Osteoblast (primary cell): ENCODE data around the gene PTX3. TPM values are rescaled to one million over a fixed set of nuclear protein-coding genes. Genes with fewer than 3 reads are reported as not detected.

Experiments used
- DNase-seq: peaks from one replicate; pipeline ENCODE4 v3.0.0; 2011; ENCODE audit warnings: low spot score, mixed read lengths; ENCODE audit not compliant: insufficient read length; ENCODE audit errors: missing footprints
- H2AFZ ChIP-seq: 2 replicates; pipeline ENCODE4 v1.6.0; 2011; ENCODE audit warnings: mild to moderate bottlenecking, low read length
- H3K27ac ChIP-seq: 2 replicates; pipeline ENCODE4 v1.5.1; 2011; ENCODE audit warnings: mild to moderate bottlenecking, low read depth, low read length, moderate library complexity
- H3K27me3 ChIP-seq: 2 replicates; pipeline ENCODE4 v1.6.0; 2012; ENCODE audit warnings: mild to moderate bottlenecking, control low read depth, inconsistent platforms, low read length, moderate library complexity; ENCODE audit not compliant: insufficient read depth
- H3K36me3 ChIP-seq: 2 replicates; pipeline ENCODE4 v1.5.1; 2011; ENCODE audit warnings: mild to moderate bottlenecking, low read length, control low read depth, moderate library complexity; ENCODE audit not compliant: insufficient read depth
- H3K4me1 ChIP-seq: 2 replicates; pipeline ENCODE4 v1.5.1; 2011; ENCODE audit warnings: mild to moderate bottlenecking, low read length, control low read depth, moderate library complexity; ENCODE audit not compliant: insufficient read depth
- H3K4me2 ChIP-seq: 2 replicates; pipeline ENCODE4 v1.6.0; 2011; ENCODE audit warnings: mild to moderate bottlenecking, low read length; ENCODE audit not compliant: insufficient read depth
- H3K4me3 ChIP-seq: fragments of 200-600 bp; sonication (generic); 3 replicates; pipeline ENCODE4 v1.5.1; 2012; ENCODE audit warnings: mild to moderate bottlenecking, low read length, inconsistent platforms; ENCODE audit not compliant: insufficient read depth
- H3K79me2 ChIP-seq: 2 replicates; pipeline ENCODE4 v1.6.0; 2012; ENCODE audit warnings: mild to moderate bottlenecking, low read length, control low read depth, inconsistent platforms; ENCODE audit not compliant: insufficient read depth
- H3K9me3 ChIP-seq: 2 replicates; pipeline ENCODE4 v1.5.1; 2011; ENCODE audit warnings: low read depth, low read length, control low read depth
- H4K20me1 ChIP-seq: 2 replicates; pipeline ENCODE4 v1.6.0; 2012; ENCODE audit warnings: mild to moderate bottlenecking, low read length, control low read depth; ENCODE audit not compliant: insufficient read depth
- total RNA-seq: library from RNA; depleted of rRNA; stranded (reverse); fragments of >200 nt; gene quantifications from 2 replicates; pipeline ENCODE4 v1.2.3, GENCODE V29; 2012
- TF ChIP-seq, protein P1 (sequence below): IDR thresholded peaks from 2 replicates; pipeline ENCODE4 v1.5.1; 2011; ENCODE audit warnings: mild to moderate bottlenecking, low read depth, low read length, moderate library complexity; ENCODE audit errors: extremely low read depth

PTX3 gene
- total RNA-seq, 1 donor: 689 TPM

DNA sequence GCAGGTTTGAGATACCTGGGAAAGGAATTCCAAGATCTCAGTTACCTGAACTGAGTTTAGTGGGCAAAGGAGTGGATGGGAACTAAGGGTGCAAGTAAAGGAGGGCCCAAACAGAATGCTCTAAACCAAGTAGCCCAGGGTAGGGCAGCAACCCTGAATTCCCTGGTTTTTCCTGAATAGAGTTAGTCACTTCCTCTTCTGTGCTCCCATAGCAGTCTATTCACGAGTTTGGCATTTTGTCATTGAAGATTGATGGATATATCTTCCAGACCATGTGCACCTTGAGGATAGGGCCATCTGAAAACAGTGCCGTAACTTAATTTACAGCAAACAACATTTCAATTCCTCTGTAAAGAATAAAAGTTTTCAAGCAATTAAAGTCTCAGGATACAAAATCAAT lies 18.5 kb upstream of the PTX3 start:
- Histone ChIP-seq H2AFZ (no peak overlapping the region), H3K27ac (no peak overlapping the region), H3K9me3 (no peaks in the 10 kb centered on the region), H3K27me3 (no peaks in the 10 kb centered on the region), H3K79me2 (no peaks in the 10 kb centered on the region), H3K36me3 (peaks cover 6% of the 10 kb centered on the region), H3K4me2 (peak overlapping the region; percentile 23), H3K4me1 (peaks cover 17% of the 10 kb centered on the region), H4K20me1 (no peaks in the 10 kb centered on the region), H3K4me3 (no peak overlapping the region)
- TF ChIP-seq, protein P1, sequence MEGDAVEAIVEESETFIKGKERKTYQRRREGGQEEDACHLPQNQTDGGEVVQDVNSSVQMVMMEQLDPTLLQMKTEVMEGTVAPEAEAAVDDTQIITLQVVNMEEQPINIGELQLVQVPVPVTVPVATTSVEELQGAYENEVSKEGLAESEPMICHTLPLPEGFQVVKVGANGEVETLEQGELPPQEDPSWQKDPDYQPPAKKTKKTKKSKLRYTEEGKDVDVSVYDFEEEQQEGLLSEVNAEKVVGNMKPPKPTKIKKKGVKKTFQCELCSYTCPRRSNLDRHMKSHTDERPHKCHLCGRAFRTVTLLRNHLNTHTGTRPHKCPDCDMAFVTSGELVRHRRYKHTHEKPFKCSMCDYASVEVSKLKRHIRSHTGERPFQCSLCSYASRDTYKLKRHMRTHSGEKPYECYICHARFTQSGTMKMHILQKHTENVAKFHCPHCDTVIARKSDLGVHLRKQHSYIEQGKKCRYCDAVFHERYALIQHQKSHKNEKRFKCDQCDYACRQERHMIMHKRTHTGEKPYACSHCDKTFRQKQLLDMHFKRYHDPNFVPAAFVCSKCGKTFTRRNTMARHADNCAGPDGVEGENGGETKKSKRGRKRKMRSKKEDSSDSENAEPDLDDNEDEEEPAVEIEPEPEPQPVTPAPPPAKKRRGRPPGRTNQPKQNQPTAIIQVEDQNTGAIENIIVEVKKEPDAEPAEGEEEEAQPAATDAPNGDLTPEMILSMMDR: no peak
- DNase-seq: no peak

DNA sequence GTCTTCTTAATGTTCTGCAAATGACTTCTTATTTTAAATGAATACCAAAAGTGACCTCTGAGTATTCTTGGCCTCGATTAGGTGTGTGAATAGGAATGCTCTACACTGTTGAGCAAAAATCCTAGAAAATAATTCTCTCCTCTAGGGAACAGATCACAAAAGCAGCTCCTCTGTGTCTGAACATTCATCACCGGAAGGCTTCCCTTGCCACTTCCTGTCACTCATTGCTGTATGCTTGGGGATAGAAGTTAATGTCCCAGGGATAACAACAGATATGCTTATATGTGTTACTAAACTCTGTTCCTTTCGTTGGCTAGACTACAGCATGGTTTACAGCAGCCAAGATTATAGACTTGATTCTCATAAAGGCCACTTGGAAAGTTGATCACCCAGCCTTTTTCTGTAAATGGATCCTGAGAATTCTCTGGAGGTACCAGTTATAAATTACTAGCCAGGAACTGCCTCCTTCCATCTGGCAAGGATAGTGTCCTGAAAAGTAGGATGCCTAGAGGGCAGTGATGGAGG lies 16.0 kb upstream of the PTX3 start:
- Histone ChIP-seq H4K20me1 (no peaks in the 10 kb centered on the region), H3K27me3 (no peaks in the 10 kb centered on the region), H2AFZ (no peak overlapping the region), H3K4me1 (peaks cover 23% of the 10 kb centered on the region), H3K9me3 (no peaks in the 10 kb centered on the region), H3K4me2 (no peak overlapping the region), H3K4me3 (no peak overlapping the region), H3K79me2 (no peaks in the 10 kb centered on the region), H3K36me3 (no peaks in the 10 kb centered on the region), H3K27ac (no peak overlapping the region)
- DNase-seq: no peak
- TF ChIP-seq, protein P1: no peak

DNA sequence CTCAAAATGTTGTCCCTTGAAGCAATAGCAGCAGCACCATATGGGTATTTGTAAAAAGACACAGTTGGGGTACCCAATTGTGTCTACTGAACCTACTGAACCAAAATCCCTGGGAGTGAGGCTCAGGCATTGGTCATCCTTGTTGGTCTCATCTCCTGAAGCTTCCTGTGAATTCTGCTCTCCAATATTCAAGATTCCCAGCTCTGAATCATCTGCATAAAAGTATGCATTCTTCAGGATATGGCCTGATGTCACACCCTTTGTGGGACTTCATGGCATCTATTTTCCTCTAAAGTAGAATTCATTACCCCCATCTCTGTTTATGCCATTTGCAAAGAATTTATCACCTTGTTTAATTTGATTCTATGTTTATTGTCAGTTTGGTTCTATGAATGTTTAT lies 13.3 kb upstream of the PTX3 start:
- TF ChIP-seq, protein P1: no peak
- H3K36me3 ChIP-seq: peaks cover 10% of the 10 kb centered on the region
- H3K27me3 ChIP-seq: no peaks in the 10 kb centered on the region
- H3K4me2 ChIP-seq: no peak overlapping the region
- no peaks in the 10 kb centered on the region for H4K20me1 ChIP-seq
- H3K9me3 ChIP-seq: no peaks in the 10 kb centered on the region
- peaks cover 7% of the 10 kb centered on the region for H3K4me1 ChIP-seq
- H3K27ac ChIP-seq: no peak overlapping the region
- DNase-seq: peak; percentile 86
- H3K4me3 ChIP-seq: no peak overlapping the region
- H3K79me2 ChIP-seq: no peaks in the 10 kb centered on the region
- no peak overlapping the region for H2AFZ ChIP-seq

DNA sequence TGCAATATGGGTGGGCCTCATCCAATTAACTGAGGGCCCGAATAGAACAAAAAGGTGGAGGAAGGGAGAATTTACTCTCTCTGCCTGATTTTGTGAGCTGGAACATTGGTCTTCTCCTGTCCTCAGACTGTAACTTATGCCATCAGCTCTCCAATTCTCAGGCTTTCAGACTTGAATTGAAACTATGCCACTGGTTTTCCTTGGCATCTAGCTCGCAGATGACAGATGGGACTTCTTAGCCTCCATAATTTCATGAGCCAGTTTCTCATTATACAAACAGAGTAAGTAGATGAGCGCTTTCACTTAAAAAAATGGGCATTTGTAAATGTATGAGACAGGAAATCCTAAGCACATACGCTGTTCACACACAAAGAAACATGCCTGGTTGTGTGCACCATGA lies 8.7 kb upstream of the PTX3 start:
- DNase-seq: no peak
- H3K36me3 ChIP-seq: peaks cover 10% of the 10 kb centered on the region
- H2AFZ ChIP-seq: no peak overlapping the region

More for the DNA sequence above, 8.7 kb upstream of the PTX3 start:
- no peak overlapping the region for H3K4me2 ChIP-seq
- TF ChIP-seq, protein P1: no peak
- H3K4me3 ChIP-seq: no peak overlapping the region
- H3K9me3 ChIP-seq: no peaks in the 10 kb centered on the region
- no peak overlapping the region for H3K27ac ChIP-seq
- no peaks in the 10 kb centered on the region for H3K27me3 ChIP-seq
- H4K20me1 ChIP-seq: no peaks in the 10 kb centered on the region
- H3K79me2 ChIP-seq: no peaks in the 10 kb centered on the region
- H3K4me1 ChIP-seq: peaks cover 7% of the 10 kb centered on the region
